HG02588 (cell line): ENCODE results near the gene IPCEF1.
"Not testable (repeated sequence)": the region's sequence is repeated elsewhere in the genome, so short reads cannot be mapped to it uniquely, and the experiment has no call there.

ENCODE experiments used
- ATAC-seq: cut with Tn5 transposase; IDR thresholded peaks from one replicate; pipeline ENCODE4 v1.9.1; 2021; ENCODE audit warnings: mild to moderate bottlenecking, moderate library complexity; ENCODE audit not compliant: unreplicated experiment

IPCEF1 gene

GRCh38 chr6:154227862-154228520 is 128.6 kb downstream of the IPCEF1 start:
- ATAC-seq = no peak

GRCh38 chr6:154226461-154226860 is 130.1 kb downstream of the IPCEF1 start:
- ATAC-seq = no peak

DNA sequence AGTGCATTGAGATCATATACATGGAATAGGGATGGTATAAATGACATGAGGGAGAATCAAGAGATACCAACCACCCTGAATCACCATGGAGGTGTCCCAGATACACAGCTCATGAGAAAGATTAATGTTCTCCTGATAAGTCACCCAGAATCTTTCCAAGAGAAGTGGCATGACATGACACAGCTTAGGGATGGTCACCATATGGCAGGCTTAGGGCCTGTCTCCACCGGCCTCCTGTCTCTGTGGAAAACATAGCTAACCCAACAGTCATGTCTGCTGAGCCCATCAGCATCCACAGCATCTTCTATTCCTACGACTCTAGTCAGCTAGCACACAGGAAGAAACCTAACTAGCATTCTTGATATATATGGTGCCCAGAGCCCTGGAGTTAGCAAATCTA is 133.3 kb downstream of the IPCEF1 start:
- ATAC-seq = no peak

DNA sequence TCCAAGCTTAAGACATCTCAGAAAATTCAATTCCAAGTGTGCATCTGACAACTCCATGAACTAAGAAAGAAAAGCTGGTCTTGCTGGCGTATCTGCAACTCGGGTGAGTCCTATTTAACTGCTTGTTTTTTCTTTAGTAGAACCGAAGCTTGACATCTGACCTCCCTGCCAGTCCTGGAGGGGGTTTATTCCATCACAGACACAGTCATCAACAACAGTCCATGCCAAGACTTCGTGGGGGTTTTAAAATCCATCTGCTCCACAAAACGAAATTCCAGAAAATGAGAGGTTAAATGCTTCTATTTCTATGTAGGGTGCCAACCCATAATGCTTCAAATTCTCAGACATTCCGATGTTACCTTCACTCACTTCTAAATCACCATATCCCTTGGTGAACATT is 133.9 kb downstream of the IPCEF1 start:
- no peak for ATAC-seq

DNA sequence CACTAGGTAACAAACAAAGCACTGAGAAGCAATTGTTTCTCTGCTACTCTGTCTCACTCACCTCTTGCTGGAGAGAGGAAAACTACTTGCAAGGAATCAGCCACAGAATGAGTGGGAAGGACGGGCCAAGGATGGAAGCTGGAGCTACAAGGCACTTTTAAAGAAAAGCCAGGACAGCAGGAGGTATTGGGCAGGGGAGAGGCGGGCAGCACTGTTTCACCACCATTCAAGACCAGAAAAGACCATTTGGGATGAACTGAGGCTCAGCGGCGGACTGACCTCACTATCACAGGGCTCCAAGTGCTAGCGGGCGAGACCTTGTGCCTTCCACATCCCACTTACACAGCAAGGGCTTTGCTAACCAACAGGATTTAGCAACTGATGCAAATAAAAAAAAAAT is 137.4 kb downstream of the IPCEF1 start:
- ATAC-seq = no peak

- no peak for ATAC-seq
Measured at GRCh38 chr6:154218787-154219186, 137.8 kb downstream of the IPCEF1 start.

- ATAC-seq = no peak
Measured at GRCh38 chr6:154218301-154218700, 138.3 kb downstream of the IPCEF1 start.

GRCh38 chr6:154213782-154214181 is 142.8 kb downstream of the IPCEF1 start:
- ATAC-seq = no peak

GRCh38 chr6:154210678-154211077 is 145.9 kb downstream of the IPCEF1 start:
- no peak for ATAC-seq

DNA sequence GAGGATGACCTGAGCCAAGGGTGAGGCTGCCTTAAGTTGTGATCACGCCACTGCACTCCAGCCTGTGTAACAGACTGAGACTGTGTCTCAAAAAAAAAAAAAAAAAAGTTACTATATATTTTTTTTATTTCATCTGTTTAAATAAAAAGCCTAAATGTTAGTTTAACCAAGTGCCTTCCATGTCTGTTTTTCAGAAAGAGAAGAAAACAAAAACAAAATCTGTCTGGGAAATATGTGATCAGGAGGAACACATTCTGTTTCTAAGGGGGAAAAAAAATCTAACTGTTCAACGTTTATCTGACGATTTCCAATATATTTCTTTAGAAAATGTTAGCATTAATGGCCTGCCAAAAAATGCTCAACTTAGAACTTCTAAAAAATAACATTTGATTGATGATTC is 147.0 kb downstream of the IPCEF1 start:
- ATAC-seq = no peak

DNA sequence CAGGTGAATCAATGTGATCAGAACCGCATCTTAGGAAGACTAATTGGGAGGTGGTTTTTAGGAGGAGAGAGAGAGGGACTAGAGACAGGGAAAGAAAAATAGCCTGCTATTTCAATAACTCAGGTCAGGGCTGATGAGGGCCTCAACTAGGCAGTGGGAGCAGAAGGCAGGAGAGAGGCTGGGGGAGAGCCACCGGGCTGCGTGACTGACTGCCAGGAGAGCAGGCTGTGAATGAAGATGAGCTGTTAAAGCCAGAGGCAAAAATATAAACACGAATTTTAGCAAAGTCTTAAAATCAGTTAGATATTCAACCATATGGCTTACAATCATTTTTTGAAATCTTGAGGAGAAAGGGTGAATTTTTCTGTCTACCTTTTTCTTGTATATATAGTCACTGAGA is 149.6 kb downstream of the IPCEF1 start:
- ATAC-seq = no peak

- ATAC-seq = no peak
Measured at GRCh38 chr6:154206141-154206540, 150.5 kb downstream of the IPCEF1 start.

DNA sequence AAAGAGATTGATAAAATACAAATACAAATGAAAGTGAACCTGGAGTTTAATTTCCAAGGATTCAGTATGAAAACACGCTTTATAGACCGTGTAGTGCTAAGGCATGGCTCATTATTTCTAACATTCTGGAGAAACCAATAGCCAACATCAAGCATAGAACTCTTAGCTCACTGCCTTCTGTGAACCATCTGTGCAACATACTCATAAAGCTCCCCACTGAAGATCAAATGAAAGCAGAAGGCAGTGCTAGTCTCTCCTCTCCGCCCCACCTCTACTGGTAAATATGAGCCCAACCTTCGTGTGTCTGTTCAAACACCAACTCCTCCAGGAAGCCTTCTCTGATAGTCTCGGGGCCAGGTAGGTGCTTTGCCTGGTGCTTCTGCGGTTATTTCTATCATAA is 153.6 kb downstream of the IPCEF1 start:
- no peak for ATAC-seq

DNA sequence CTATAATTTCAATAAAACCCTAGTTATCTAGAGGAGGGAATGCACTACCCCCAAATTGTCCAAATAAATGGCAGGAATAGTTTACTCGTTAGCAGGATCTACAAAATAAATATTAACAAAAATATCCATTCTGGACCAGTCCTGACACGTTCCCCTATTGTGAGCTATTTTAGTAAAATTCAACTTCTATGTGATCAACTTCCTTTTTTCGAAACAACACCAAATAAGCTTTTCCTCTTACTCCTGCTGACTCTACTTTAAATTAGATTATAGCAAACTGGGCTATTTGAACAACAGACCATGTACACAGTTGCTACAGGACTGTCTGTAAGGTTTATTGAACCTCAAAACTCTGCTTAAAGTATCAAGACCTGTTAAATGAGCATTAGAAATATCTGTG is 154.3 kb downstream of the IPCEF1 start:
- no peak for ATAC-seq

GRCh38 chr6:154201688-154202087 is 154.9 kb downstream of the IPCEF1 start:
- ATAC-seq = not testable (repeated sequence)

DNA sequence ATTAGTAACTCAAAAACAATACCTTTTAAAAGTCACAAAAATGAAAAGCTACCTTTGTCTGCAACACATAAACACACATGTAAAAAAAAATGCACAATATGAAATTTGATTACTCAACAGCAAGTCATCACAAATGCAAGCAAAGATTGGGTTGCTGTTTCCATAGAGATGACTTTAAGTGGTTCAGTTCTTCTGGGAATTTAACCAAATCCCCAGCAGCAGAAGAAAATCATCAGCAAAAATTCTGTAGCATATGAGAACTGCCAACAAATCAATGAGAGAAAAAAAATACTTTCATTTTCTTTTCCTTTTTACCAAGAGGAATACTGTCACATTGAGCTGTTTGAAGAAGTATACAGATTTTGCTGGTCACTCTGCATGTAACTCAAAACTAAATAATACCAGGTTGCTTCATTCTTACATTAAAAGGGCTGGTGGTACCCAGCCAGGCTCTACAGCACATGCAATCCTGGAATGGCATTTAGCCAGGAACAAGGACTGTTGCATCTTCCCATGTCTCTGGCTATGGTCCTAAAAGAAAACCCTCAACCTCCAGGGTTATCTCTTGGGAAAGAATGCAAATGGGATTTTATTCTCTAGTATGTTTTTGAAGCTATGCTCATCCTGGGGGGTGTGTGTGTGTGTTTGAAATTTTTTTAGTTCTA is 159.3 kb downstream of the IPCEF1 start:
- no peak for ATAC-seq

DNA sequence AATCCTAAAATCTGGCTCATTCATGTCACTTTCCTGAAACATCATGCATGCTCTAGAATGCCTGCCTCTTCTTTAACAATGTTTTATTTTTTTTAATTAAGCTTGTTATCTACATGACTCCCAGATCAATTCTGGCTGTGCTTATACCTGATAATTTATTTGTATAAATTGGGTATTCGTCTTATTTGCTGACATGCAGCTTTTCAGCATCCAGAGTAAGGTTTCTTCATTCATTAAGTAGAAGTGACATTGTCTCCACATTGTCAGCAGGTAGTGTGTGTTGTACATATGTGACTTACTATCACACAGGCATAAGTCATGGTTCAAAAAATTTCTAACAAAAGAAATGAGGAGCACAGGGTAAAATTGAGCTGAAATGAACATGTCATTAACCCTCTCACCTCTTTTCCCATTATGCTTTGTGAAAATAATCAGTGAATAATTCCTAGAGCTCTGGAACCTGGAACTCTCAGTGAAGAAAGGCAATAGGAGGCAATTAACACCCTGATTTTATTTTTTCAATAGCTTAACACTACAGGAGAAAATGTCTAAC is 160.2 kb downstream of the IPCEF1 start:
- ATAC-seq = no peak

DNA sequence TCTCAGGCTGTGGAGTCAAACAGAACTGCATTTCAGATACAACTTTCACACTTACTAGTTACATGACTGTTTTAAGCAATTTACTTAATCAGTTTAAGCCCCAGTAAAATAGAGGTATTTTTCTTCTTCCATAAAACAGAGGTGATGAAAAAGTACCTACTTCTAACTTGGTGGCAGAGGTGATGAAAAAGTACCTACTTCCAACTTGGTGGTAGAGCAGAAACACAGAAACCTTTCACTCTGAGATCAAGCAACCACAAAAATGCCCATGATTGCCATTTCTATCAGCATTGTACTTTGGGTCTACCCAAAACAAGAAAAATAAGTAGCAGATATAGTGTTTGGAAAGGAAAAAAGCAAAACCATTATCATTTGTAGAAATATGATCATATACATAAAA is 168.9 kb downstream of the IPCEF1 start:
- no peak for ATAC-seq

DNA sequence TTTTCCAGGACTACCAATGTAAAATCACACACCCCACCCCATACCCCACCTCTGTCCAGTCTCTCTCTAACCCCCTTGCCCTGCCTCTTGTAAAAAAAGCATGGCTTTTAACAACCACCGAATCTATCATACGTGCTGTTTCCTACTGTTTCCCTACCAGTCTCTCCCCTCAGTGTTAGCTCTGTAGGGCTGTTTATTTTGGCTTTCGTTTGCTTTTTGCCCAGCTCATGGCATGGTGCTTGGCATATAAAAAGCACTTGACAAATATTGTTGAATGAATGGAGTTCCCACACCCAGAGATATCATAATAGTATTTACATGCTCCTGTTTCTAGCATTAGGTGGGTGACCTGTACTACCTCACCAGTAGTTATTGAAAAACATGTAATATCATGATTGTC is 169.4 kb downstream of the IPCEF1 start:
- ATAC-seq = no peak

DNA sequence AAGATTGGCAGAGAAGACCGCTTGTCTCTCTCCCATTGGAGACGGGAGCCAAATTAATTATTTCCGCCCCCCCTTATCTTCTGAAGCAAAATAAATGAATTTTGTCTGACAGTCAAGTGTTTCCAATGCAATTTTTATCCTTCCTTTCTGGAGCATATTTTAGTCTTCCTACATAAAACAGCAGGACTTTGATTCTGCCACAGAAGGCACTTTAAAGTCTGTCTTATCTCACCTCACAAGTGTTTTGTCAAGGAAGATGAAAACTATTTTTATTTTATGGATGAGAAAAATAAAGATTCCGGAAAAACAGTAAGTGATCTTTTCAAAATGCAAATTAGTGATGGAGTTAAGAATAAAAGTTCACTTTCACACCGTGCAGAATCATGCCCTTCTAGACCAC is 177.2 kb downstream of the IPCEF1 start:
- ATAC-seq = no peak

DNA sequence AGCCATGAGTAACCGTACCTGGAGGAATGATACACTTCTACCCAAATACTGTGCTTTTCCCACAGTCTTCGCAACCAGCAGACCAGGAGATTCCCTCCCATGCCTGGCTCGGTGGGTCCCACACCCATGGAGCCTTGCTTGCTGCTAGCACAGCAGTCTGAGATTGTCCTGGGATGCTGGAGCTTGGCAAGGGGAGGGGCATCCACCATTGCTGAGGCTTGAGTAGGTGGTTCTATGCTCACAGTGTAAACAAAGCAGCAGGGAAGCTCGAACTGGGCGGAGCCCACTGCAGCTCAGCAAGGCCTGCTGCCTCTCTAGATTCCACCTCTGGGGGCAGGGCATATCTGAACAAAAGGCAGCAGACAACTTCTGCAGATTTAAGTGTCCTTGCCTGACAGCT is 184.2 kb downstream of the IPCEF1 start:
- ATAC-seq = not testable (repeated sequence)

- no peak for ATAC-seq
Measured at GRCh38 chr6:154170106-154170505, 186.5 kb downstream of the IPCEF1 start.
